Psoas muscle (tissue), 8 donors: ENCODE results near the gene COL20A1. TPM values are rescaled to one million over a fixed set of nuclear protein-coding genes. Genes with fewer than 3 reads are reported as not detected.

Source experiments
- ATAC-seq, 4 donors: fragments of 200-7000 bp; cut with Tn5 transposase; one replicate each; pipeline ENCODE4 v1.9.1; 2020; ENCODE audit warnings: moderate library complexity in 3 of 4, mild to moderate bottlenecking in 2 of 4
- DNase-seq, 2 donors: peaks; one replicate each; pipeline ENCODE4 v3.0.0-alpha.2; 2020
- H3K27ac ChIP-seq: fragments of 200-600 bp; one replicate; pipeline ENCODE4 v1.8.0; 2022
- H3K27me3 ChIP-seq, 3 donors: fragments of 200-600 bp in 1 of 3; one replicate each; pipeline versions ENCODE4 v1.6.1 to v1.8.0; 2013 to 2022; ENCODE audit warnings: low read length in 2 of 3, mild to moderate bottlenecking in 2 of 3, moderate library complexity in 1 of 3; ENCODE audit not compliant: insufficient read depth in 3 of 3
- H3K36me3 ChIP-seq, 2 donors: fragments of 200-600 bp in 1 of 2; one replicate each; pipeline versions ENCODE4 v1.6.1 to v1.8.0; 2013 to 2022; ENCODE audit warnings: low read depth in 1 of 2, mild to moderate bottlenecking in 1 of 2, moderate library complexity in 1 of 2; ENCODE audit not compliant: insufficient read depth in 1 of 2
- H3K4me1 ChIP-seq: fragments of 200-600 bp; one replicate; pipeline ENCODE4 v1.8.0; 2022
- H3K4me3 ChIP-seq: fragments of 200-600 bp; one replicate; pipeline ENCODE4 v1.8.0; 2022; ENCODE audit warnings: mild to moderate bottlenecking
- H3K9me3 ChIP-seq: fragments of 200-600 bp; one replicate; pipeline ENCODE4 v1.8.0; 2022
- WGBS, 3 donors: extraction: QIAGEN DNeasy Blood & Tissue Kit; methylation state at CpG; one replicate each; pipeline versions ENCODE4 v1.1.6 to v1.1.7; 2013; 5-methylcytosine and 5-hydroxymethylcytosine counted together
- intact Hi-C, 2 donors: fragments of 100-400 bp; cut with DNase I; formaldehyde crosslinking; loops; one replicate each; pipeline versions ENCODE4 v1.11.0 to v1.14.2; 2022
- polyA plus RNA-seq, 3 donors: library from polyadenylated mRNA; stranded (reverse); fragments of 200-250 nt; gene quantifications; one replicate each; pipeline ENCODE4 v1.2.3, GENCODE V29; 2013
- total RNA-seq, 4 donors: library from RNA; stranded (reverse); fragmentation: NEBNext Ultra II Directional in 2 of 4; extraction: Animal tissue kit (Norgen Biotek cat#: 25700) in 2 of 4; gene quantifications; one replicate each; pipeline versions ENCODE4 v1.2.1 to v1.2.4, GENCODE V29; 2021 to 2023
- TF ChIP-seq, protein P1 (sequence below): fragments of 200-600 bp; IDR thresholded peaks from one replicate; pipeline ENCODE4 v1.8.0; 2022; ENCODE audit warnings: antibody characterized with exemption
- donor health status: healthy with polysubstance abuse.
- donor health status: DM: no; HTN: no; CAD: no; lungs with moderate emphysema.
- donor health status: Bipolar disorder and iron deficiency.
- donor health status: healthy.
- donor health status: DM: yes; HTN: yes; CAD: no.
- donor health status: DM: no; HTN: no; CAD: no.
- donor health status: DM: no; HTN: no; CAD: no.
- donor health status: DM: yes; HTN: yes; CAD: no.

The COL20A1 gene
- total and polyA plus RNA-seq, 7 donors = 0.08 to 0.09 TPM; not detected in 5

DNA sequence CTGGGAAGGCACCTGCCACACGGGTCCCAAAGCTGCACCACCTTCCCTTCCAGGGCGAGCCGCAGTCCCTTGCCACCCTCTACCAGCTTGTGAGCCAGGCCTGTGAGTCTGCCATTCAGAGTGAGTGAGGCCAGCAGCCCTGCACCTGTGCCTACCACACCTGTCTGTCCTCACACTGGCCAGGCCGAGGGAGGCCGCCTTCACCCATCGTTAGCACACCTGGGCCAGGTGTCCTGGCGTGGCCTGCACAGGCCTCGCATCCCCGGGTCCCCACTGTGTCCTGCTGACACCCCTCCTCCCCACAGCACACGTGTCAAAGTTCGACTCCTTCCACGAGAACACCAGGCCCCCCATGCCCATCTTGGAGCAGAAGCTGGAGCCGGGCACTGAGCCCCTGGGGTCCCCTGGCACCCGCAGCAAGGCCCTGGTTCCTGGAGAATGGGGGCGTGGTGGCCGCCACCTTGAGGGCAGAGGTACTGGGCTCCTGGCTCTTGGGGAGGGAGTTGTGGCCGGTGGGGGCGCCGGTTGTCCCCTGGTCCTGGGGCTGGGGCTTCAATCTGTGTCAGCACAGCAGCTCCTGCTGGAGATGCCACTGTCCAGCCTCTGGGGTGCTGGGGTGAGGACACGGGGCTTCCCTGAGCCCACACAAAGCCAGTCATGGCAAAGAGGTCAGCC, 35.2 kb downstream of the COL20A1 start:
- H3K27ac ChIP-seq = no peak overlapping the region
- intact Hi-C loops = no loop called here
- H3K27me3 ChIP-seq = peaks cover 0 to 63% (median 17%) of the 10 kb centered on the region in 3 donors
- DNase-seq (peak; percentile 7 to 37), ATAC-seq (no peak)
- no peak overlapping the region for H3K4me3 ChIP-seq
- WGBS, 3 donors = 78 to 86% (median 82%) methylated on average over 20 of the region's 20 CpGs
- TF ChIP-seq, protein P1, sequence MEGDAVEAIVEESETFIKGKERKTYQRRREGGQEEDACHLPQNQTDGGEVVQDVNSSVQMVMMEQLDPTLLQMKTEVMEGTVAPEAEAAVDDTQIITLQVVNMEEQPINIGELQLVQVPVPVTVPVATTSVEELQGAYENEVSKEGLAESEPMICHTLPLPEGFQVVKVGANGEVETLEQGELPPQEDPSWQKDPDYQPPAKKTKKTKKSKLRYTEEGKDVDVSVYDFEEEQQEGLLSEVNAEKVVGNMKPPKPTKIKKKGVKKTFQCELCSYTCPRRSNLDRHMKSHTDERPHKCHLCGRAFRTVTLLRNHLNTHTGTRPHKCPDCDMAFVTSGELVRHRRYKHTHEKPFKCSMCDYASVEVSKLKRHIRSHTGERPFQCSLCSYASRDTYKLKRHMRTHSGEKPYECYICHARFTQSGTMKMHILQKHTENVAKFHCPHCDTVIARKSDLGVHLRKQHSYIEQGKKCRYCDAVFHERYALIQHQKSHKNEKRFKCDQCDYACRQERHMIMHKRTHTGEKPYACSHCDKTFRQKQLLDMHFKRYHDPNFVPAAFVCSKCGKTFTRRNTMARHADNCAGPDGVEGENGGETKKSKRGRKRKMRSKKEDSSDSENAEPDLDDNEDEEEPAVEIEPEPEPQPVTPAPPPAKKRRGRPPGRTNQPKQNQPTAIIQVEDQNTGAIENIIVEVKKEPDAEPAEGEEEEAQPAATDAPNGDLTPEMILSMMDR = no peak
- H3K36me3 ChIP-seq = no peaks in the 10 kb centered on the region
- H3K4me1 ChIP-seq = no peaks in the 10 kb centered on the region
- H3K9me3 ChIP-seq = peaks cover 4% of the 10 kb centered on the region

DNA sequence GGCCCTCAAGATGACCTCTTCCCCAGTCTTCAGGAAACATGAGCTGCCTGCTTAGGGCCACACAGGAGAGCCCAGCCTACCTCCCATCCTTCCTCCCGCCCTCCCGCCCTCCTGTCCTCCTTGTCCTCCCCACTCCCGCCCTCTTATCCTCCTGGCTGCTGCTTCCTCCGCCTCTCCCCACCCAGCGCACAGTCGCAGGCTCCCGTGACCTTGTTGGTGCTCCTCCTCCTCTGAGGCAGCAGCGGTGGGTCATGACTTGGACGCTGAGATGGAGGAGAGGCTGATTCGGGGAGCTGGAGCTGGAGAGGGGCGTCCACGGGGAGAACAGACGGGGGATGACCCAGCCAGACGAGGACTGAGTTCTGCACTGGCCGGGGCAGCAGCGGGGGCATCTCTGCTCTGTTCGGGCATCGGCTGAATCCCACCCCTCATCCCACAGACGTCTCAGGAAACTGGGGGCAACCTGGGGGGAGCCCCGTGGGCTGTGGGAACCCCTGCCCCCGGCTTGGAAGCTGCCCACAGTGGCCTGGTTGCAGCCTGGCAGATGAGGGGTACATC, 35.8 kb downstream of the COL20A1 start:
- H3K4me3 ChIP-seq = no peak overlapping the region
- WGBS, 3 donors = 72 to 85% (median 75%) methylated on average over 19 to 21 of the region's 21 CpGs
- peak; percentile 3 to 32 for DNase-seq
- ATAC-seq = no peak
- intact Hi-C loops = no loop called here
- peaks cover 0 to 67% (median 17%) of the 10 kb centered on the region in 3 donors for H3K27me3 ChIP-seq
- TF ChIP-seq, protein P1 = no peak
- no peaks in the 10 kb centered on the region for H3K4me1 ChIP-seq
- H3K27ac ChIP-seq = no peak overlapping the region
- peaks cover 4% of the 10 kb centered on the region for H3K9me3 ChIP-seq
- no peaks in the 10 kb centered on the region for H3K36me3 ChIP-seq

DNA sequence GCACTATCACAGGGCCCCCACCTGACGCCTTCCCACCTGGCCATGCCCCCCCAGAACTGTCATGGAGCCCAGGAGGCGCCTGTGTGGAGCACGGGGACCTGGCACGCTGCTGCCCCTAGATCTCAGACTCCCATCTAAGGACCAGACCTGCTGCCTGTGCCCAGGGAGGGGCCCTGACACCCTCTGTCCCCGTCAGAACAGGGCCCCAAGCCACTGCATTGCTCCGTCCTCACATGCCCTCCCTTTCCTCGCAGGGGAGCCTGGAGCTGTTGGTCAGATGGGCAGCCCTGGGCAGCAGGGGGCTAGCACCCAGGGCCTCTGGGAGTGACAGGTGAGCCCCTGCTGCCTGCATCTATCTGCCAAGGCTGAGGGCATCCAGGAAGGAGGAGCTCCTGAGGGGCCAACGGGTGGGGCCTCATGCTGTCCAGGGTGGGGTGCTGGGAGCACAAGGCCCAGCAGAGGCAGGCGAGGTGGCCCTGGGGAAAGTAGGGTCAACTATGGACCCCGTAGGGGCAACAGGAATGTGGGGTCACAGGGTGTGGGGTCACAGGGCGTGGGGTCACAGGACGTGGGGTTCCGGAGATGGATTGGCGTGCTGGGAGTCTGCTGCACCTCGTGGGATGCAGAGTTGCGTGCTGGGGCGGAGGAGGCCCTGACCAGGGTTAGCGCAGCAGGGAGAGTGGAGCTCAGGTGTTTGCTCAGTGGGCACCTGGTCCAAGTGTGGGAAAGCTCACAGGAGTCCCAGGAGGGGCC, 36.5 kb downstream of the COL20A1 start:
- Histone ChIP-seq H3K36me3 (no peaks in the 10 kb centered on the region), H3K4me1 (no peaks in the 10 kb centered on the region), H3K27ac (no peak overlapping the region), H3K4me3 (no peak overlapping the region), H3K9me3 (peaks cover 4% of the 10 kb centered on the region), H3K27me3 (peaks cover 0 to 67% (median 18%) of the 10 kb centered on the region in 3 donors)
- TF ChIP-seq, protein P1 = no peak
- no peak for ATAC-seq
- 85 to 91% (median 86%) methylated on average over 18 of the region's 18 CpGs for WGBS, 3 donors
- DNase-seq = peak; percentile 5 to 39
- intact Hi-C loops = no loop called here

DNA sequence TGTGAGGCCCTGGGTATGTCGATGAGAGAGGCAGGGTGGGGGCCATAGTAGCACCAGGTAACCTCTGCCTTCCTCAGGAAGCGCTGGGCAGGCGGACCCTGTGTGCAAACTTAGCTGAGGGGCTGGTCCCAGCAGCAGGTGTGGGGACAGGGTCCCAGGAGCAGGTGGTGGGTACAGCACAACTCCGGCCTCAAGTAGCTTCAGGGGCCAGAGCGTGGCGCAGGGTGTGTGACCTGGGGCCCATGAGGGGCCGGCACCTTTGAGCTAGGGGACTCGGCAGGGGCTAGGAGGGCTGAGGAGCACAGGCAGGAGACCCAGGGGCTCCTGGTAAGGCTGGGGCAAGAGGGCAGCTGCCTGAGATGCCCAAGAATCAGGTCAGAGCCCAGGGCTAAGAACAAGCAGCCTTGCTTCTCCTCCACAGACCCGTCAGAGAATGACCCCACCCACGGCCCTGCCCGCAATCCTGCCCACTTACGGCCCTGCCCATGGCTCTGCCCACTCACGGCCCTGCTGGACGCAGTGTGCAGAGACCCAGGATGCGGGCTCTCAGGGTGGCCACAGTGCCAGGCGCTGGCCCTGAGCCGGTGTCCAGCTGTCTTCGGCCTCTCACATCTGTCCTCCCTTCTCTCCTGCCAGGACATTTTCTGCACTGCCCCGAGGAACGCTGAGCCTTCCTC, 37.2 kb downstream of the COL20A1 start:
- Histone ChIP-seq H3K27me3 (peaks cover 0 to 65% (median 18%) of the 10 kb centered on the region in 3 donors), H3K36me3 (no peaks in the 10 kb centered on the region), H3K4me3 (no peak overlapping the region), H3K27ac (no peak overlapping the region), H3K4me1 (no peaks in the 10 kb centered on the region), H3K9me3 (peaks cover 4% of the 10 kb centered on the region)
- ATAC-seq (no peak), DNase-seq (peak; percentile 6 to 39)
- TF ChIP-seq, protein P1 = no peak
- 44 to 57% (median 48%) methylated on average over 17 to 20 of the region's 20 CpGs for WGBS, 3 donors
- intact Hi-C loops = no loop called here
